Cardiac septum (tissue), 1 donor: ENCODE data around the gene LRRC37B. TPM values are rescaled to one million over a fixed set of nuclear protein-coding genes. Genes with fewer than 3 reads are reported as not detected.
"Not testable (repeated sequence)": the region's sequence is repeated elsewhere in the genome, so short reads cannot be mapped to it uniquely, and the experiment has no call there.

ENCODE experiments used
- DNase-seq: peaks from one replicate; pipeline ENCODE4 v3.0.0-alpha.2; 2020; ENCODE audit warnings: low spot score
- intact Hi-C: fragments of 100-400 bp; cut with DNase I; formaldehyde crosslinking; loops from one replicate; pipeline ENCODE4 v1.14.0; 2022
- long read RNA-seq: library from polyadenylated mRNA; unstranded; transcript quantifications from one replicate; pipeline ENCODE4 v2.0.0, GENCODE V29; 2021
- total RNA-seq: library from RNA; stranded (reverse); fragmentation: NEBNext Ultra II Directional; extraction: Animal tissue kit (Norgen Biotek cat#: 25700); gene quantifications from one replicate; pipeline ENCODE4 v1.2.1, GENCODE V29; 2021
- donor health status: DM: no; HTN: no; CAD: no.

The LRRC37B gene
- 4.7 TPM for total RNA-seq
- long read RNA-seq, partial matches to known transcripts: 0 of 2 reads
- long read RNA-seq, other reads (novel, unspliced or antisense): 2 of 2 reads

- DNase-seq: peak; percentile 97
- intact Hi-C loops: loop anchor here (5.0 kb wide), 1 partner anchor 130 kb away; no protein-coding TSS in a partner anchor
Measured at GRCh38 chr17:32006957-32007462, at the start of gene LRRC37B. Gene LRRC37B, plus strand, starts transcription at chr17:32007383. Its CDS starts 14,010 bp downstream, at chr17:32021393.

GRCh38 chr17:31964131-31964530, 43.1 kb upstream of the LRRC37B start:
- intact Hi-C loops, DNase-seq: not testable (repeated sequence)

DNA sequence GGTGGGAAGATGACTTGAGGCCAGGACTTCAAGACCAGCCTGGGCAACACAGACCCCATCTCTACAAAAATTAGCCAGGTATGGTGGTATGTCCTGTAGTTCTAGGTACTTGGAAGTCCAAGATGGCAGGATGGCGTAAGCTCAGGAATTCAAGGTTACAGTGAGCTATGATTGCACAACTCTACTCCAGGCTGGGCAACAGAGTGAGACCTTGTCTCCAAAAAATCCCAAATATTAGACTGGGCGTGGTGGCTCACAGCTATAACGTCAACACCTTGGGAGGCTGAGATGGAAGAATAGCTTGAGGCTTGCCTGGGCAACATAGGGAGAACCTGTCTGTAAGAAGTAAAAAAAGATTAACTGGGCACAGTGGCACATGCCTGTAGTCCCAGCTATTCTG, 39.5 kb upstream of the LRRC37B start:
- DNase-seq: no peak
- intact Hi-C loops: no loop called here

- intact Hi-C loops, DNase-seq: not testable (repeated sequence)
Measured at GRCh38 chr17:31970416-31970815, 36.8 kb upstream of the LRRC37B start.

- intact Hi-C loops, DNase-seq: not testable (repeated sequence)
Measured at GRCh38 chr17:31974269-31975071, 32.7 kb upstream of the LRRC37B start.

GRCh38 chr17:31975391-31975790, 31.8 kb upstream of the LRRC37B start:
- intact Hi-C loops, DNase-seq: not testable (repeated sequence)

DNA sequence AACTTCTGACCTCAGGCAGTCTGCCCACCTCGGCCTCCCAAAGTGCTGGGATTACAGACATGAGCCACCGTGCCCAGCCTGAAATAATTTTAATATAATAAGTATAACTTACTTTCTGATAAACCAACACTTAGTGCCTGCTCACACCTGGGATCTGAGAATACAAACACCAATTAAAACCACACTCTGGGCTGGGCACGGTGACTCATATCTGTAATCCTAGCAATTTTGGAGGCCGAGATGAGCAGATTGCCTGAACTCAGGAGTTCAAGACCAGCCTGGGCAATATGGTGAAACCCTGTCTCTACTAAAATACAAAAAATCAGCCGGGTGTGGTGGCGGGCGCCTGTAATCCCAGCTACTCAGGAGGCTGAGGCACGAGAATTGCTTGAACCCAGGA, 15.4 kb upstream of the LRRC37B start:
- DNase-seq, intact Hi-C loops: not testable (repeated sequence)

GRCh38 chr17:31997005-31997404, 10.2 kb upstream of the LRRC37B start:
- intact Hi-C loops: no loop called here
- no peak for DNase-seq

- intact Hi-C loops: loop anchor here (5.0 kb wide), 1 partner anchor 130 kb away; no protein-coding TSS in a partner anchor
- DNase-seq: peak; percentile 77
Measured at GRCh38 chr17:32007463-32008298, 498 bp downstream of the LRRC37B start.

GRCh38 chr17:32009262-32009542, 2.0 kb downstream of the LRRC37B start:
- intact Hi-C loops: loop anchor here (5.0 kb wide), 1 partner anchor 128 kb away; no protein-coding TSS in a partner anchor

DNA sequence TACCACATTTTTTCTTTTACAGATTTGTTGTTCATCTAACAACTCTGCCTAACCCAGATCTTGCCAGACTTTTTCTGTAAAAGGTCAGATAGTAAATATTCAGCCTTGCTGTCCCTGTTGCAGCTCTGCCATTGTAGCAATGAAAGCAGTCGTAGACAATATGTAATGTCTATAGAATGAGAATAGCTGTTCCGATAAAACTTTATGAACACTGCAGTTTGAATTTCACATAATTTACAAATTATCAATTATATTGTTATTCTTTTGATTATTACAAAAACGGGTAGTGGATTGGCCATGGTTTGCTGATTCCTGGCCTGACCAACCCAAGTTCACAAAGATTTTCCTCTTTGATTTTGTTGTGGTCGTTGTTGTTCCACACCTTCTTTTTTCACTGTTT, 2.9 kb downstream of the LRRC37B start:
- intact Hi-C loops: no loop called here
- no peak for DNase-seq

More at GRCh38 chr17:32009262-32009542, 2.0 kb downstream of the LRRC37B start:
- DNase-seq: no peak

DNA sequence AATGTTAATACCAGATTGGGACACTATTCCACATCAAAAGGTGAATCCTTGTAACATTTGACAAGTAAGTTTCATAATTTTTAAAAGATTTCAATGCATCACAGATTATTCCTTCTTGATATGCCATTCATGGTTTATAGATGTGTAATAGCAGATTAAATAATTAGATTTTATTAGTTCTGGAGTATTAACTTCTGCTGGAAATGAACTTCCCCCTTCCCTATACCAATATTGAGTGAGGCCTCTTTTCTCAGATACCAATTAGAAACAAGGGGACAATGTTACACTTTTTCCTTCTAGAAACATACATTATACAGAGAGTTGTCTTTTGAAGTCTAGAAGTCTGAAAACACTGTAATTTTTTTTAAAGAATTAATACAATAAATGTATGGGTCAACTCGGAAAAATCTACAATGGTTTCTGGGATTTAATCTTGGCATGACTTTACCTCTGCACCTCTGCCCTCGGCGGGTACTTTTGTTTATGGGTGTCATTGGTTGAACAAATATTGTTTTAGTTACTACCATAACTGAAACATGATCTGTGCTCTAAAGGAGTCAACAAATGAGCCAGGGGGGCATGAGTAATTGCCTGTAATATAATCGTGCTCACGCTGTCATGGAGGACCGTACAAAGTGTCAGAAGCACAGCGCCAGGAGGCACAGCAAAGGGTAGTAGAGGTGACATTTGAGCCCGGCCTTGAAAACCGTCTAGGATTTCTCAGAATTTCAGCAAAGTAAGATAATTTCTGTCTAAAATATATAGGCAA, 8.2 kb downstream of the LRRC37B start:
- no peak for DNase-seq
- intact Hi-C loops: no loop called here

- intact Hi-C loops: no loop called here
Measured at GRCh38 chr17:32016231-32016630, 9.0 kb downstream of the LRRC37B start.

DNA sequence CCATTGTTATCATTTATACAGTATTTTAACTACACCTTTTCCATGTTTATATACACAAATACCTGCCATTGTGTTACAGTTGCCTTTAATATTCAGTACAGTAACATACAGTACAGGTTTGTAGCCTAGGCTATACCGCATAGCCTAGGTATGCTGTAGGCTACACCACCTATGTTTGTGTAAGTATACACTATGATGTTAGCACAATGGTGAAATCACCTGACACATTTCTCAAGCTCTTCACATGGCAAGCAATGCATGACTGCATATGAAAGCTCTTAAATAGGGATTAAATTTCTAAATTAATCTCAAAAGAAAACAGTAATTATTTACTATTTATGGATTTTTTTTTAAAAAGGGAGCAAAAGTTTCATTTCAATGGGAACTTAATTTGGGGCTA, 12.0 kb downstream of the LRRC37B start:
- intact Hi-C loops: no loop called here
- DNase-seq: no peak

More at GRCh38 chr17:32016231-32016630, 9.0 kb downstream of the LRRC37B start:
- no peak for DNase-seq

- no peak for DNase-seq
- intact Hi-C loops: no loop called here
Measured at GRCh38 chr17:32020943-32021614, 13.9 kb downstream of the LRRC37B start.

- DNase-seq: no peak
- intact Hi-C loops: no loop called here
Measured at GRCh38 chr17:32021615-32021955, 14.4 kb downstream of the LRRC37B start.

- DNase-seq, intact Hi-C loops: not testable (repeated sequence)
Measured at GRCh38 chr17:32022554-32022953, 15.4 kb downstream of the LRRC37B start.

DNA sequence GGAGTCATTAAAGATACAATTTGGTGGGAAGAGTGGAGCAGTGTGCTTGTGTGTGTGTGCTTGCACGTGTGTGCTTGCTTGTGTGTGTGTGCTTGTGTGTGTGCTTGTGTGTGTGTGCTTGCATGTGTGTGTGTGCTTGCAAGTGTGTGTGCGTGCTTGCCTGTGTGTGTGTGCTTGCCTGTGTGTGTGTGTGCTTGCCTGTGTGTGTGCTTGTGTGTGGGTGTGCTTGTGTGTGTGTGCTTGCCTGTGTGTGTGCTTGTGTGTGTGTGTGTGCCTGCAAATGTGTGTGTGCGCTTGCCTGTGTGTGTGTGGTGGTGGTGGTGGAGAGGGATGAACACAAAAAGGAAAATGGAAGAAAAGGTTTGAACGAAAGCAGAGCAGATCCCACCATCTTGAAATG, 20.1 kb downstream of the LRRC37B start:
- DNase-seq, intact Hi-C loops: not testable (repeated sequence)

GRCh38 chr17:32033223-32033622, 26.0 kb downstream of the LRRC37B start:
- DNase-seq: no peak
- intact Hi-C loops: no loop called here
